Esophagus squamous epithelium (tissue), 4 donors: ENCODE results near the gene SLC4A4.

Experiments
- CTCF ChIP-seq, 6 experiments: fragments of 450-650 bp in 4 of 6; fragments of 200-600 bp in 2 of 6; sonication (generic) in 2 of 6; IDR thresholded peaks; one replicate each; pipeline ENCODE4 v1.5.1; 2016 to 2019; ENCODE audit warnings: antibody characterized with exemption in 6 of 6, mild to moderate bottlenecking in 4 of 6, moderate library complexity in 4 of 6
- POLR2A ChIP-seq, 4 donors: fragments of 450-650 bp; IDR thresholded peaks; one replicate each; pipeline ENCODE4 v1.6.1; 2017; ENCODE audit warnings: antibody characterized with exemption in 4 of 4, mild to moderate bottlenecking in 4 of 4, moderate library complexity in 3 of 4

- TF ChIP-seq CTCF (IDR thresholded peaks at IDR 0.05) (no peak), POLR2A (IDR thresholded peaks at IDR 0.05) (no peak)
Measured at GRCh38 chr4:71586087-71586763, 247.4 kb downstream of the SLC4A4 start.
